ENCODE data around the gene NKIRAS2.

Gene NKIRAS2

GRCh38 chr17:42027961-42028790 lies 8.3 kb downstream of the NKIRAS2 start:
- no peak for FAIRE-seq

GRCh38 chr17:42028791-42029127 lies 8.9 kb downstream of the NKIRAS2 start:
- FAIRE-seq = no peak

DNA sequence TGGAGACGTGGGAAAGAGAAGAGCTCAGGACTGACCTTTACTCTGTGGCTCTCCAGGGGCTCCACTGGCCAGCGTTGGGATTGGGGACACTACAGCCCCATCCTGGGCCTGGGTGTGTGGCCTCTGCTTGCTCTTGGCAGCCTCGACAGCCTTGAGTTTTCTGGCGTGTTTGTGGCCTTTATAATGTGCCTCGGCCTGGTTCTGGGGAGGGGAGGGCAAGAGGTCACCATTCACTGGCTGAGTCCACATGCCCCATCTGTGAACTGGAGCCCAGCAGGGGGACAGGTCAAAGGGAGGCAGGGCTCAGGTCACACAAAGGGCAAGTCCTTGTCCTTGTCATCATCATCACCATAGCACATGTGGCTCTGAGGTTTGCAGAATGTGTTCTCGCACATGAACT lies 11.7 kb downstream of the NKIRAS2 start:
- FAIRE-seq = no peak

DNA sequence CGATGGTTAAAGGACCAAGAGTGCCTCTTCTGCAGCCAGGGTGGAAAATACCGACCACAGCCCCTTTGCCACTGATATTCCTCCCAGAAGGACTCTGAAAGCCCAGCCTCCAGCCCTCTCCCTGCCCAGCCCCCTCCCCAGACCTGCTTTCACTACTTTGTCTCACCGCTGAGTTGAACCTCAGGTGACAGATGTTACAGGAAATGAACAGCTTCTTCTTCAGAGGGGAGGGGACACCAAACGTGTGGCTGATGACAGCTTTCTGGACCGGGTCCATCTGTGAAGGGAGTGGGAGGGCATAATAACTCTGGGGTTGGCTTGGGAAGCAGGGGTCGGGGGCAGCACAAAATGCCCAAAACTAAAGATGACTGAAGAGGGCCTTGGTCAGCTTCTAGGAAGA lies 14.2 kb downstream of the NKIRAS2 start:
- no peak for FAIRE-seq

- FAIRE-seq = no peak
These were observed 18.5 kb downstream of the NKIRAS2 start for GRCh38 chr17:42038221-42038973.

- no peak for FAIRE-seq
These were observed 20.2 kb downstream of the NKIRAS2 start for GRCh38 chr17:42039794-42040763.

DNA sequence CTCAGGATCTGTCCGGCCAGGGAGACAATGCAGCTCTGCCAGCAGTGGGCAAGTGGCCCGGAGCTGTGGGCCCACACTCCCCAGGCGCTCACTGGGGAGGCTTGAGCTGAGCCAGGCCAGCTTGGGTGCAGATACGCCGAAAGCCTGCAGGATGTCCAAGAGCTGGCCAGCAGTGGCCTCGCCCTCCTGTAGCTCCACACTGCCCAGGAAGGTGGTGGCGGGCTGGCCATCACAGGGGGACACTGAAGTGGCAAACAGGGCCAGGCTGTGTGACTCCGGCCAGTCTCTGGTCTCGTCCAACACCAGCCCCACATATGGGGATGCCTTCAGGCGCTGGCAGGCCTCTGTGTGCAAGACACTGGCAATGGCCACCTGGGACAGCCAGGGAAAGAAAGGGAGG lies 20.9 kb downstream of the NKIRAS2 start:
- FAIRE-seq = no peak

DNA sequence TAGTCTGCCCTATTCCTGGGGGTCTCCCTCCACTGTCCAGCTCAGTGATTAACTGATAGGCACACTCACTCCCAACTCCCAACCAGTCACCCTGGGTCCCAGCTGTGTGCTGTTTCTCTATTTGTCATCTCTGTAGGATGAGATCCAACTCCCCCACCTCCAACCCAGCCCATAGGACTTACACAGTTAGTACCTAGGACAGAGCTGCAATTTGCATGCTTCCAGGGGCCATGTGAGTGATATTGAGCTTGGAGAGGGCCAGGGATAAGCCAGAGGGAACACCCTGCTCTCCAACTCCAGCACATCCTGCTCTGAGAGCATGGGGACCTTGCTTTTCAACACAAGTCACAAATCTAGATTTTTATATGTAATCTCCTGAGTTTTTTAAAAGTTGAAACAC lies 21.7 kb downstream of the NKIRAS2 start:
- FAIRE-seq = no peak

DNA sequence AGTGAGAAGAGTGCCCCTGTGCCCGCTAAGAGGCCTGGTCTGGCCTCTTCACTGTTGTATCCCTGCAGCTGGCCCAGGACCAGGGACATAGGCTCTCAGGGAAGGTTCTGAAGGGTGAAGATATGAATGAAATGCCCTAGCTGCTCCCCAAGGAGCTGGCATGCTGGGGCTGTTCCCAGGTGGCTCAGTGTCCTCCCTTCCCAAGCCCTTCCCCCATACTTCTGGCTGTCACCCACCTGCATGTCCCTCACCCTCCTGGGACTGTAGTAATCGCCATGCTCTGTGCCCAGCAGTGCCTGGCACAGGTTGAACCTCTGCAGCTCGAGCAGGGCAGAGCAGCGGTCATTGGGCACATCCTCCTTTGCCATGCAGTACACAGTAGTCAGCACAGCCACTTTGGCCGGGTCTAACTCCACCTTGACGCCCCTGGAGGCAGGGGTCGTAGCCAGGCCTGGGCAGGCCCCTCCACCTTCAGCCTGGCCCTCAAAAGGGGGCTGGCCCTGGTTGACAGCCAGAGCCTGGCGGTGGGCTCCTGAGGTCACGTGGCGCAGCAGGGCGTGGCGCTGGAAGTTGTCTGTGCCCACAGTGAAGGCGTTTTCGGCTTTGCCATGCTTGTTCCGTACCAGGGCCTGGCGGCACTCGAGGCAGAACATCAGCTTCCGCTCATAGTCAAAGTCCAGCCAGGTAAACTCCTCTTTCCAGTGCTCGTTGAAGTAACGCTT lies 22.9 kb downstream of the NKIRAS2 start:
- no peak for FAIRE-seq

- FAIRE-seq = no peak
These were observed 25.8 kb downstream of the NKIRAS2 start for GRCh38 chr17:42045719-42046118.

- no peak for FAIRE-seq
These were observed 27.5 kb downstream of the NKIRAS2 start for GRCh38 chr17:42047343-42047742.

- no peak for FAIRE-seq
These were observed 30.0 kb downstream of the NKIRAS2 start for GRCh38 chr17:42049834-42050392.

DNA sequence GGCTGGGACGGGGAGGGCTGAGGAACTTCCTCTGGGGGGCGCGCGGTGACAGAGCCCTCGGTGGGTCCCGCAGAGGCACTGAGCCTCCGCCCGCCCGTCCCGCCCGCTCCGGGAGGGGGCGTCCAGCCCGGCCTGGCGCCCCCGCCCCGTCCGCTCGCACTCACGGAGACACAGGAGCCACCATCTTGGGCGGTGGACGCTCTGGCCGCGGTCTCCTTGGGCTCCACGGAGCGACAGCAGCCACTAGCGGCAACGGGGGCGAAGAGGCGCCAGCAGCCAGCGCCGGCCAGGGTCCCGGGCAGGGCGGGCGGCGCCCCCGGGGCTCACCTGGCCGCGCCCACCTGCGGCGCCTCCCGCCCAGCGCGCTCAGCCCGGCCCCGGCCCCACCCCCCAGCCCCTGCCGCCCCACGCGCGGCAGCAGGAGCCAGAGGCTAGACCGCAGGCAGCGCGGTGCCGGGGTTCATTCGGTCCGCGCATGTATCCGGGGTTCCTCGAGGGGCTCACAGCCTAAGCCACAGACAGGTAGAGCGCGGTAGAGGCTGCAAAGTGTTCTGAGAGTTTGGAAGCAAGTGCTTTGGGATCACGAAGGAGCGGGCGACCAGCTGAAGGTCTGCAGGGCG lies 30.6 kb downstream of the NKIRAS2 start, which contains the start of gene C17orf113:
Gene C17orf113 (minus strand): TSS at position 209 of the 620 bp plus-strand sequence. CDS start 7,225 bp downstream, outside the sequence.
- FAIRE-seq = no peak

GRCh38 chr17:42051013-42051400 lies 31.1 kb downstream of the NKIRAS2 start:
- FAIRE-seq = no peak

DNA sequence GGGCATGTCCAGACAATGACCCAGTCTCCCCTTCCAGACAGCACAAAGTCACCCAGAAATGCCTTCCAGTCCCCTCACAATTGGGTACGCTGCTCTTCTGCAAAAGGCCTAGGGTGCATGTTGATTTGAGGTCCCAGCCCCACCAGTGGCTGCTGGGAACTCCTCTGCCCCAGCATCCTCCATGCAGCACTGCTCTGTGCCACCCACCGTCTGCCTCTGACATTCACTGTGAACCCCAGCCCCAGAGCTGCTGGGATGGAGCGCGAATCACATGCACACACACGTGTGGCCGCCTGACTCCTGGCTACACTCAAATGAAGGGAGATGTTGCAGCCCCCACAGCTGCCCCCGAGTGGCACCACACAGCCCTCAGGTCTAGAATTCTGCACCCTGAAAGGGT lies 31.8 kb downstream of the NKIRAS2 start:
- FAIRE-seq = no peak

DNA sequence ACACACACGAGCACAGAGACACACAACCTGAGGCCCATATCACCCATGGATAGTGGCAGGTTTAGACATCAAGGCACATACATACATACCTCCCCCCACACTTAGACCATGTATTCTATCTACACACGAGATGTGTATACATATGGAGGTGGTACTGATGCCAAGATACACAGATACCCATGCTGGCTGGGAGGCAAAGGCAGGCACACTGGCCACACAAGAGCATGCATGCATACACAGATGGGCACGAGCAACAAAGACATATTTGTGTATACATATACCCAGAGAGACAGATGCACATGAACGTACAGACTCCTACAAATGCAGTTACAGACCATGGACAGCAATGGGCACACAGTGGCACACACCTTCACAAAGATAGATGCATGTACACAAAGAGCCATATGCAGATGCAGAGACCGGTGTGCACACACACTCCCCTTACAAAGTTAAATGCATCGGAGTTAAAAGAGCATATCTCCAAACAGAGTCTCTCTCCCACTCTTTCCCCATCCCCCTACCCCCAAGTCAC lies 32.5 kb downstream of the NKIRAS2 start:
- no peak for FAIRE-seq

DNA sequence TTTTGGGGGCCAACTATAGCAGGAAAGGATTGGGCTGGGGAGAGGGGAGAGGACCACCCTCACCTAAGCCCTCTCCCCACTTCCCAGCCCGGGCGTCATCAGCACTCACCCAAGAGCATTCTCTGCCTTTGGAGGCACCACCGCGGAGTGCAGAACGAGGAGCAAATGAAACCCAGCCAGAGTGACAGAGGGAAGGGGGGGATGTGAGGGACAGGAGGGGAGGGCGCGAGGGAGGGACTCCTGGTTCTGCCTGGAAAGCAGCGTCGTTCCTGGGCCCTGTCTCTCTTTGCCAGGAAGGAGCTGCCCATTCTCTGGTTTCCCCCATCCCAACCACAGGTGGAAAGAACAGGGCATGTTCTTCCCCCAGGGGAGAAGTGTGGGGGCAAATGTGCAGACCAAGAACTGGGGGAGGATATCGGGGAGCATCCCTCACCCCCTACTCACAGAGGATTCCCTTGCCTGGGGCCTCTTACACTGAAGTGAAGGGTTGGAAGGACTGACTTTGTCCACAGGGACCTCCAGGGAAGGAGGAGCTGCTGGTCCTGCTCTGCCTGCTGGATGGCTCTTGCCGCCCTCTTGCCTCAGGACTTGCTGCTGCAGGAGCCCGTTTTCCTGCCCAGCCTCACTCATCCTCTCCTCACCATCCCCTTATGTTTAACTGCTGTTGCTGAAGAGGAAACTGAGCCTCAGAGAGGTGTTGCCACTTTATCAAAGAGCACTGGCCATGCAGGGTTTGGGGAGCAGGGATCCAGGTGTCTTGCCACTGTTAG lies 34.0 kb downstream of the NKIRAS2 start:
- no peak for FAIRE-seq

GRCh38 chr17:42055027-42055426 lies 35.1 kb downstream of the NKIRAS2 start:
- no peak for FAIRE-seq

GRCh38 chr17:42055496-42055895 lies 35.6 kb downstream of the NKIRAS2 start:
- no peak for FAIRE-seq

GRCh38 chr17:42056635-42057034 lies 36.7 kb downstream of the NKIRAS2 start:
- no peak for FAIRE-seq
